Left lung (tissue), 10 donors: ENCODE data around the gene SYAP1. TPM values are rescaled to one million over a fixed set of nuclear protein-coding genes. Genes with fewer than 3 reads are reported as not detected.

ENCODE experiments used
- ATAC-seq: fragments of 200-7000 bp; cut with Tn5 transposase; one replicate; pipeline ENCODE4 v1.9.1; 2020; ENCODE audit warnings: moderate library complexity
- DNase-seq, 4 donors: peaks; one replicate each; pipeline ENCODE4 v3.0.0-alpha.2; 2013 to 2020
- H3K27ac ChIP-seq, 2 donors: fragments of 200-600 bp; sonication (generic) in 1 of 2; one replicate each; pipeline versions ENCODE4 v1.5.0 to v1.8.0; 2020 to 2021
- H3K27me3 ChIP-seq, 2 donors: fragments of 200-600 bp; sonication (generic) in 1 of 2; one replicate each; pipeline versions ENCODE4 v1.5.0 to v1.8.0; 2020 to 2021
- H3K36me3 ChIP-seq, 2 donors: fragments of 200-600 bp; sonication (generic) in 1 of 2; one replicate each; pipeline versions ENCODE4 v1.5.0 to v1.8.0; 2020 to 2021
- H3K4me1 ChIP-seq, 2 donors: fragments of 200-600 bp; one replicate each; pipeline ENCODE4 v1.8.0; 2021
- H3K4me3 ChIP-seq, 2 donors: fragments of 200-600 bp; sonication (generic) in 1 of 2; one replicate each; pipeline versions ENCODE4 v1.5.0 to v1.8.0; 2020 to 2021; ENCODE audit warnings: mild to moderate bottlenecking in 1 of 2
- H3K9me3 ChIP-seq, 2 donors: fragments of 200-600 bp; sonication (generic) in 1 of 2; one replicate each; pipeline versions ENCODE4 v1.5.0 to v1.8.0; 2020 to 2021
- CTCF ChIP-seq, 2 donors: fragments of 200-600 bp; sonication (generic) in 1 of 2; IDR thresholded peaks; one replicate each; pipeline versions ENCODE4 v1.5.0 to v1.8.0; 2021; ENCODE audit warnings: antibody characterized with exemption in 2 of 2
- intact Hi-C, 2 donors: fragments of 100-400 bp; cut with DNase I; formaldehyde crosslinking; loops; one replicate each; pipeline versions ENCODE4 v1.11.2 to v1.14.2; 2022
- polyA plus RNA-seq, 6 donors: library from polyadenylated mRNA; unstranded; fragments of 120-200 nt; gene quantifications; one replicate each; pipeline ENCODE4 v1.2.1, GENCODE V29; 2013; ENCODE audit not compliant: insufficient read length in 6 of 6
- total RNA-seq, 2 donors: library from RNA; stranded (reverse); fragmentation: NEBNext Ultra II Directional; extraction: Animal tissue kit (Norgen Biotek cat#: 25700); gene quantifications; one replicate each; pipeline ENCODE4 v1.2.1, GENCODE V29; 2021
- donor health status: DM: no; HTN: yes; CAD: no.
- donor health status: DM: no; HTN: no; CAD: no.

SYAP1 gene
- total and polyA plus RNA-seq, 8 donors = 17.9 to 36.9 (median 23.0) TPM

- ATAC-seq (no peak), DNase-seq (no peak)
- TF ChIP-seq CTCF (IDR thresholded peaks at IDR 0.05) = no peak
- Histone ChIP-seq H3K9me3 (no peaks in the 10 kb centered on the region), H3K36me3 (peaks cover 0 to 3% of the 10 kb centered on the region in 2 donors), H3K4me3 (no peak overlapping the region), H3K27me3 (no peaks in the 10 kb centered on the region), H3K4me1 (no peaks in the 10 kb centered on the region), H3K27ac (no peak overlapping the region)
- intact Hi-C loops = no loop called here
Measured at GRCh38 chrX:16700734-16701133, 18.7 kb upstream of the SYAP1 start.

GRCh38 chrX:16702700-16703599 is 16.5 kb upstream of the SYAP1 start:
- Histone ChIP-seq H3K27ac (no peak overlapping the region), H3K36me3 (peaks cover 0 to 3% of the 10 kb centered on the region in 2 donors), H3K9me3 (no peaks in the 10 kb centered on the region), H3K4me1 (no peaks in the 10 kb centered on the region), H3K4me3 (no peak overlapping the region), H3K27me3 (no peaks in the 10 kb centered on the region)
- ATAC-seq = no peak
- no peak for DNase-seq
- TF ChIP-seq CTCF (IDR thresholded peaks at IDR 0.05) = no peak
- intact Hi-C loops = no loop called here

- intact Hi-C loops = no loop called here
- Histone ChIP-seq H3K27ac (no peak overlapping the region), H3K4me1 (no peaks in the 10 kb centered on the region), H3K36me3 (no peaks in the 10 kb centered on the region), H3K27me3 (no peaks in the 10 kb centered on the region), H3K9me3 (no peaks in the 10 kb centered on the region), H3K4me3 (no peak overlapping the region)
- ATAC-seq = no peak
- TF ChIP-seq CTCF (IDR thresholded peaks at IDR 0.05) = no peak
- no peak for DNase-seq
Measured at GRCh38 chrX:16705370-16705769, 14.0 kb upstream of the SYAP1 start.

GRCh38 chrX:16708016-16708415 is 11.4 kb upstream of the SYAP1 start:
- no peak for ATAC-seq
- DNase-seq = no peak
- Histone ChIP-seq H3K9me3 (no peaks in the 10 kb centered on the region), H3K27me3 (peaks cover 0 to 10% of the 10 kb centered on the region in 2 donors), H3K36me3 (no peaks in the 10 kb centered on the region), H3K4me1 (no peaks in the 10 kb centered on the region), H3K27ac (no peak overlapping the region), H3K4me3 (no peak overlapping the region)
- intact Hi-C loops = no loop called here
- no peak for TF ChIP-seq CTCF (IDR thresholded peaks at IDR 0.05)

- Histone ChIP-seq H3K9me3 (no peaks in the 10 kb centered on the region), H3K27ac (peak overlapping the region; percentile 71 to 81), H3K4me1 (no peaks in the 10 kb centered on the region), H3K27me3 (peaks cover 0 to 10% of the 10 kb centered on the region in 2 donors), H3K36me3 (no peaks in the 10 kb centered on the region), H3K4me3 (peak overlapping the region; percentile 54 to 65)
- intact Hi-C loops = no loop called here
- peak; percentile 14 for ATAC-seq
- TF ChIP-seq CTCF (IDR thresholded peaks at IDR 0.05) = no peak
- no peak for DNase-seq
Measured at GRCh38 chrX:16711219-16711811, 8.1 kb upstream of the SYAP1 start.
